HG03457 (cell line): ENCODE measurements around the gene PUM2.

Experiments used
- ATAC-seq: cut with Tn5 transposase; IDR thresholded peaks from one replicate; pipeline ENCODE4 v1.9.1; 2021; ENCODE audit warnings: moderate number of reproducible peaks; ENCODE audit not compliant: unreplicated experiment

The PUM2 gene

DNA sequence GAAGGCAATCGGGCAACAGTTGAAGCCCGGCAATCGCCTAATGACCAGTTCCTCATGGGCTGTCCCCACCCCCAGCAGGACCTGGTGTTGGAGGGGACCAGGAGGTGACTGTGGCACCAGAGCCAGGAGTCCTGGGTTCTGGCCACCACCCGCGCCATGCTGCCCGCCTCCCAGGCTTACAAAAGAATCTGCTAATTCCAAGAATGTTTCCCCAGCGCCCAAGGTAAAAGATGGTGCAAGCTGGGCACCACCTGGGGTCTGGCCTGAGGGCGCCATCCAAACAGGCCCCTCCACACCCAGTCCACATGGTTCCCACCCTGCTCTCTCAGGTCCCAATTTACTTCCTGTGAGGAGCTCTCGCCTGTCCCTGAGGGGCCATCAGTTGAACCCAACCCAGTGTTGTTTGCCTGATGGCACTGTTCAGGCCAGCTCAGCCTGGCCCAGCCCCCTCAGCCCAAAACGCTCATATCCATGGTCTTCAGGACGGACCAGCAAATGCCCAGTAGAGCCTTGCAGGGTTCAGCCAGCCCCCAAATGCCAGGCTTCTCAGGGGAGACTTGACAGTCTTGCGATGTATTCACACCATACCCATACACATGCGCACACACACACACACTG lies 130.8 kb downstream of the PUM2 start:
- ATAC-seq: no peak

DNA sequence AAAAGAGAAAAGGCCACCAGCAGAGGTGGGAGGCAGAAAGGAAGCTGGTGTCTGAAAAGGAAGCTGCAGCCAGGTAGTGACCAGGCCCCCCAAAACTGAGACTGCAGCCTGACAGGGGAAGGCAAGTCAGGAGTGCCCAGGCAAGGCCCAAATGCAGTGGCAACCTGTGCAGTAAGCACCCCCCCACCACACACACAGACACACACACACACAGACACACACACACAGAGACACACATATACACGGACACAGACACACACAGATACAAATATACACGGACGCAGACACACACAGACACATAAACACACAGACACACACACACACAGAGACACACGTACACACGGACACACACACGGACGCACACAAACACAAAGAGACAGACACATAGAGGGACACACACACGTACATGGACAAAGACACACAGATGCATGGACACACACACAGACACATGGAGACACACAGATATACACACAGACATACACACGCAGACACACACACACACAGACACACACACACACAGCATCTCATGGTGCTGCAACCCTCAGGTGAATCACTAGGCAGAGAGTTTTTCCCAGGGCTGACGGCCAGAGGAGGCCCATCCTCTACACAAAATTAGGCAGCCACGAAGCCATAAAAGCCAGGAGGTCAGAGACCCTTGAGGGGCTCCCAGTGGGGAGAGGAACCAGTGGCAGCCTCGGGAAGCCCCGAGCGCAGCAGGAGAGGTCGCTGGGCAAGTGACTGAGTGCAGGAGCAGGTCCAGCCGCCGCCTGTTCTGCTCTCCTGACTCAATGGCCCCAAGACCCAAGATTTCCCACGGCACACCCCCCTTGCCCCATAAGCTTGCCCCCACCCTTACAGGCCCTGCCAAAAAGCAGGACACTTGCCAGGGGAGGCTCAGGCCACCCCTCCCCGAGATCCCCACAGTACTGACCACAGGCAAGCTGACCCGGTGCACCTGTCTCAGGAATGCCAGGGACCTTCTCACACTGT lies 132.0 kb downstream of the PUM2 start:
- no peak for ATAC-seq

DNA sequence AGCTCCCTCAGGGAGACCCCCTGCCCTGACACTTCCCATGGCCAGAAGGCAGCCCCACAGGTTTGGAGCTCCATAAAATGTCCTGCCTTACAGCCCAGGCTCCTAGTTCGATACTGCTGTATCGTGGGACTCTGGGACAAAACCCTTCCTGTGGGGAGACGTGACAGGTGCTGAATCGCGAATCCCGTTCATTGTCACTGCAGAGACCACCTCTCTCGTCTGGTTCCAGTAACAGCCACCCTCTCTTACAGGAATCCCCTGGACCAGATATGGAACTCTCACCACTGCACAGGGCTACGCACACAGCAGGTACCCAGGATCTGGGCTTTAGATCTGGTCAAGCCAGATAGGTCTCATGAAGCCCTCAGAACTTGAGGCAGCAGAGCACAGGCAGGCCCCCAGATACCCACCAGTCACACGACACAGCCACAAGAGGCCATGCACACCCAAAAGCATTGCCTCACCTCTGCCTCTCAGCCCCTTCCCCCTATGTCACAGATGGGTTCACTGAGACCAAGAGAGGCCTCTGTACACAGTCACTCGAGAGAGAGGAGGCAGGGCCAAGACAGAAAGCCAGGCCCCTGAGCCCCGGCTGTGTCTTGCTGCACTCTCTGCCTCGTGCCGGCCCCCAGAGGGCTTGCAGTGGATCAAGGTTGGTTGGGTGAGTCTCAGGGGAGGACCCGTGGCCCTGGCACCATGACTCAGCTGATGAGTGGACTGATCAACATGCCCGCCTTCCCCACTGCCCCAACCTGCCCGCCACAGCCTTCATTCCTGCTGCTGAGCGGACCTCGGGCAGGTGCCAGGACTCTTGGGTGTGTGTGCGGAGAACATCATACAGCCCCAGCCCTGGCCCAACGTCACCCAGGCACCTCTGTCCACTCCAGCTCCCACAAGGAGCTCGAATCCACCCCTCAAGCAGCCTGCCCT lies 133.3 kb downstream of the PUM2 start:
- no peak for ATAC-seq

DNA sequence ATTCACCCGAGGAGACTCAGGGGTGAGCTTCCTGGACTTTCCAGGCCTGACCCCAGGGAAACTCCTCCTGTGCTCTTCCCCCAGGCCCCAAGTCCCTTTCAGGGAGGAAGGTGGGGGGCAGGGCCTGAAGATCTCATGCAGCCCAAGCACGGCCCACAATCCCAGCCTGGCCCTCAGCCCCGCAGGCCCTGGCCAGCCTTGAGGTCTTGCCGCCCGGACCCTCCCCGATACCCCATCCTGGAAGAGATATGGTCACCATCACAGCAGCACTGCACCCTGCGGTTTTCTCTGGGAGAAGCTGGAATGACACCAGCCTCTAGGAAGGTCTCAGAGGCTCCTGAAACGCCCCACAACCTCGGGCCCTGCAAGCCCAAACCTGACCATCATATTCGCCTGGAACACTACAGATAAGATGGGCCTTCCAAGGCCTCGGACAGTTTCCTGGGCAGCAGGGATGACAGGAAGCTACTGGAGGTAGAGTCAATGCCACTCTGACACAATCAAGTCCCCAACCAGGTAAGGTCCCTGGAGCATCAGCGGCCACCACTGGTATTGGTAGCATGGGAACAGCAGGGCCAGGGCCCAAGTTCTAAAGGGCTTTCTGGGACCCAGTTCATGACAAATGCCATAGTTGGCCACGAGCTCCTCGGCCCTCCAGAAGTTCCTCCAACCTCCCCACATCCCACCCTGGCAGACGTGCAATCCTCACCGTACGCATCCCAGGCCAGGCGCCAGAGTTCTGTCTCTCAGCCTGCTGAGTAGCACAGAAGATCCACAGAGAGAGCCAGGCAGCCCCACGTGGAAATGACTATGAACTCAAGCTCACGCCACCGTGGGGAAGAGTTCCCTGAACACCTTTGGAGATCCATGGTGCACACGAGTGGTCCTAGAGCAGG lies 134.3 kb downstream of the PUM2 start:
- no peak for ATAC-seq

DNA sequence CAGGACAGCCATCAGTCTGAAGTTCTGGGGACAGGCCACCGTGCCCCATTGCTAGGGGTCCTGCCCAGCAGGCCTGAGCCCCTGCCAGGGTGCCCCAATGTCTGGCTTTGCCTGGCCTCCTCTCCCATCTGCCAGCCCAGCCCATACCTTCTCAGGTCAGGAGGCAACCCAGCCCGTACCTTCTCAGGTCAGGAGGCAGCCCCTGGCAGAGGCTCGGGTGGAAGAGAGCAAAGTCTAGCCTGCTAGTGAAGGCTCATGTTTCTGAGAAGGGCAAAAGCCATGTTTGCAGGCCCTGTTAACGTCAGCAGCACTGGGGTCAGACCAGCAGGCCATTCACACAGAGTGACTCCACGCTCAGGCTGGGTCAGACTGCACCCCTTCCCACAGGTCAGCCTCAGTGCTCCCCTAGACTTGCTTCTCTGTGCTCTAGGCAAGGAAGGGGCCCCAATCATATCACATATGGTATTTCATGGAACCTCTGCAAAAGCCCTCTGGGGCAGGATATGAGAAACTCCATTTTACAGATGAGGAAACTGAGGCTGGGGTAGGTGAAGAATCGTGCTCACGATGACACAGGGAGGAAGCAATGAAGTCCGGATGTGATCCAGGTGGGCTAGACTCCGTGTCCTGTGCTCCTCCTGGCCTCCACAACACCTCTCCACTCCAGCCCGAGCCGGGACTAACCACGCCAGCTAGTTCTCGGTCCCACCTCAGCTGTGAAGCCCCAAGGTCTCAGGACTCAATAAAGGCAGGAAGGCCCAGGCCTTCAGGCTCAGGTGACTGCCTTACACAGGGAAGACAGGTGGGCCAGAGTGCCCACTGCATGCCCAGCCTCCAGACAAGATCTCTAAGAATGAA lies 135.2 kb downstream of the PUM2 start:
- ATAC-seq: no peak

DNA sequence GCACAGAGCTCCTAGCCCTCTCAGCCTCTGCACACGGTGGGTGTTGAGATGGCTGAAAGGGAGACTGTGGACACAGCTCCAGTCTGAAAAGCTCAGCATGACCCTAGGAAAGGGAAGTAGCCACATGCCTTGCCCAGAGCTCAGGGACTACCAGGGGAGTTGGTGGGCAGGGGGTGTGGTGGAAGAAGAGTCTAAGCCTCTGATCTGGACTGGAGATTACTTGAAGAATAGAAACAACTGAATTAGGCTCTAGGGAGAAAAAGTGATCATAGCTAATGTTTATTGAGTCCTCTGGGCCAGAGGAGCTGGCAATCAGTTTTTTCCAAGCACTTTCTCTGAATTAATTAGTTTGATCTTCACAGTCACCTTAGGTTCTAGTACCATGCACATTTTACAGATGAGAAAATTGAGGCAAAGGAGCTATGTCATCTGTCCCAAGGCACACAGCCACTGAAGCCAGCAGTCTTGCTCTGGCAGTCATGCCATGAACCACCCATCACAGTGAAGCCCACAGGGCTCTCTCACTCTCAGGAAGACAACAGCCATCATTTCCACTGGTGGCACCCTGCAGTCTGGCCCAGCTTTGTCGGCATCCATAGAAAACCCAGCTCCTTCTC lies 136.0 kb downstream of the PUM2 start:
- ATAC-seq: no peak

DNA sequence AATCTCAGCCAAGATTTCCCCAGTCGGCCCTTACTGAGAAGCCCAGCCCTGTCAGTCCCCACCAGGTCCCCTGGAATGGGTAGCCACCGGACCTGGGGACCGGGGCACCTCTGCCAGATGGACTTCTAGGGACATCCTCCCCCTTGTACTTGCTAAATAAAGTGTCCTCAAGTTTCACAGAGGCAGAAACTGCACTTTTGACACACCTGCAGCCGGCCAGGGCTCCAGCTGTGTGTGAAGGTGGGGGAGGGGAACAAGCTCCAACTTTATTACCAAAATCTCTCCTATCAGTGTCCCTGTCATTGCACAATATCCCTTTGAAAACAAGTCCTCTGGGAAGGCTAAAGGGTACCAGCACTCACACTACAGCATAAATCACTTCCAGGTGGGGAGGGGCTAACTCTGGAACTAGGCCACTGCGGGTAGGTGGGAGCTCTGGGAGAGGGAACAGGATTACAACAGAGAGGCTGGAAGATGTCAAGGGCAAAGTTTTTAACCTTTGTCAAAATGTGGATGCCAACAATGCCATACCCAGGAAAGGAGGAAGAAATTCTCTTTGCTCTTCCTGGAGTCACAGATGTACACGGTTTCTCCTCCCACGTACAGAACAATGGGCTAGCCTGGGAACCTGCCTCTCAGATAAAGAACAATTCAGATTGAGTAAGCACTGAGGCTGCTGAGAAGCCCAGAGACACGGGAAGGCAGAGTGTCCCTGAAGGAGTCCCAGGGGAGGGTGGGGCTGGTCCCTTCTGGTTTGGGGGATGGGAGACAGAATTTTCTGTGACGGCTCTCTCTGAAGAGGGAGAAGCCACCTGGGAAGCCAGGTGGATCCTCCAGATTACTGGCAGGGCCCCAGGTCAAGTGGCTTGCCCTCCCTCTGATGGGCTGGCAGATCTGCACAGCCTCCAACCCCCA lies 136.7 kb downstream of the PUM2 start:
- ATAC-seq: no peak

DNA sequence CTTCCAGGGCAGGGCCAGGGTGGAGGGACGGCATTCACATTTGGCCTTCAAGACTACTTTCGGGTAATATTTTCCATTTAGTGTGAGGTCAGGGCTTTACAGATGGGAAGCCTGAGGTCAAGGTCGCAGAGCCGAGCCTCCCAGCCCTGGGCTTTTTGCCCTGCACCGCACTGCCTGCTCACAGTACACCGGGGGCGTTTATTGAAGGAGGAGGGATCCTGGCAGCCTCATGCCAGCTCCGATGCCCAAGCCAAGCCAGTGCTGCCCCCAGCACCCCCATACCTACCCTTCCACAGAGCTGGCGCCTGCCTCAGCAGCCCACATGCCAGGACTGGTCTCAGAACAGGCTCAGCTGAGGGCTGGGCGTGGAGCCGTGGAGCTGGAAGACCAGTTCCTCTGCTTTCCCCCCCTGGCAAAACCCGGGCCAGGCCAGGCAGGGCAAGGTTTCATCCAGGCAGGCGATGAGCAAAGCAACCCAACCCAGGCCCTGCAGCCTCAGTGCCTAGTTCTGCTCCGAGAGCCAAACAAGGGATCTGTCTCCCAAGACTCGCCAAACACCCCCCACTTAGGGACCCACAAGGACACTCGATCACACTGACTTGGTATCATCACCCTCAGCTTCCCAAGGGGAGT lies 137.7 kb downstream of the PUM2 start:
- no peak for ATAC-seq

DNA sequence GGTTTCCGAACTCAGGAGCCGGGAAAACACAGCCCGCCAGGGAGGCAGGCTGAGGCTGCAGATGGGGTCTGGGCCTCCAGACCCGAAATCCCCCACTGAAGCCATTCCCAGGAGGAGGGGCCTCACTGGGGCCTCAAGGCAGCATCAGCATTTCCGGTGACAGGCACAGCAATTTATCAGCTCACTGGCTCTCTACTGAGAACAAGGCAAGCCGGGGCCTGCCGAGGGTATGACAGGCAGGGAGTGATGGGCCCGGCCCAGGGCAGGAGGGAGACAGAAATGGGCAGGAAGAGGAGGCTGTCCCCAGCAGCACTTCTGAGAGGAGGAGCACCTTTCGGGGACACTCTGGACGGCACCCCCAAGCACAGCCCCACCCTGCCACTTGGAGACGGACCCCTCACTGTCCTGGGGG lies 138.2 kb downstream of the PUM2 start:
- ATAC-seq: no peak

- ATAC-seq: no peak
Observed at GRCh38 chr2:20211860-20212458, 138.7 kb downstream of the PUM2 start.

DNA sequence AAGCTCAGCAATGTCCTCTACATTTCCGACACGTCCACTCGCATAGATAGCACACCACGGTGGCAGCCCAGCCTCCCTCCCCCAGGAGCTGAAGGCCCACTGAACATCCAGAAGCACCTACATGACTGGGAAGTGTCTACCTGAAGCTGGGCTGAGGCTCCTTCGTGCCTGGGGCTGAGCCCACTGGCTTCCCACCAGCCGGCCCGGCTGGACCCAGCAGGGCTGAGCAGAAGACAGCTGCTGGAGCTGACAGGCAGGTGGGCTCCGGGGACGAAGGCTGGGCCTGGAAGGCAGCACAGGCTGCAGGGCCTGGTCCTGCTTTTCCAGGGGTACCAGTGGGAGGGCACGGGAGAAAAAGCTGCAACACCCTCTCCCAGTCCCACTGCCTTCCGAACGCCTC lies 139.2 kb downstream of the PUM2 start:
- ATAC-seq: no peak

GRCh38 chr2:20210462-20210861 lies 140.2 kb downstream of the PUM2 start:
- no peak for ATAC-seq

- ATAC-seq: no peak
Observed at GRCh38 chr2:20209373-20210109, 141.1 kb downstream of the PUM2 start.

- no peak for ATAC-seq
Observed at GRCh38 chr2:20208476-20208859, 142.2 kb downstream of the PUM2 start.

- ATAC-seq: no peak
Observed at GRCh38 chr2:20207051-20207450, 143.6 kb downstream of the PUM2 start.

DNA sequence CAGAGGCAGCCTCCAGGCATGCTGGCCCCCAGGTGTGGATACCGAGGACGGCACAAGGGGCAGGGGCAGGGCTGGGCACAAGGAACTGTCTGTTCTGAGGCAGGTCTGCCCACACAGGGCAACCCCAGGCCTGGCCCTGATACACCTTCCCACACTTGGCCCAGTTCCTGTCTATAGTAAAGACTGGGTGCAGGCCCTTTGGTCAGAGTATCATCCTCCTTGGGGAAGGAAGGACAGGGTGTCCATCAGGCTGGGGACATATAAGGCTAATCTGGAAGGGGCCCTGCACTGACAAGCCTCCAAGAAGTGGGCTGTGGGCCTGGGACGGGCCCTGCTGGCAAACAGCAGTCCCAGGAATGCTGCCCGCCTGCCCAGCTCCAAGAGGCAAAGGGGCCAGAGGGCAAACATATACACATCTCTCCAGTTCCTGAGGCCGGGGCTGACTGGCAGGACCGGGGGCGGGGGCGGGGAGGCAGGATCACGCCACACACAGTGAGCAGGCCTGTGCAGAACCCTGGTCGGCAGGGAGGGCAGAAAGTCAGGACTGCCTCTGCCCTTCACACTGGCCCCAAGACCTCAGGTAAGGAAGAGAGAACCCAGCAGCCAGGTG lies 144.6 kb downstream of the PUM2 start:
- no peak for ATAC-seq
